ENCODE data around the gene RSRC2. TPM values are rescaled to one million over a fixed set of nuclear protein-coding genes. Genes with fewer than 3 reads are reported as not detected.
"Not testable (repeated sequence)": the region's sequence is repeated elsewhere in the genome, so short reads cannot be mapped to it uniquely, and the experiment has no call there.

The RSRC2 gene
- total RNA-seq, 1 donor from 2014 or later: 50.7 TPM

- Mint-ChIP-seq H3K9me3 (ENCODE audit: low read depth) (no peaks in the 10 kb centered on the region), H3K27ac (ENCODE audit: unreplicated experiment) (peak overlapping the region; percentile 100), H3K4me1 (ENCODE audit: low read depth) (peaks cover 41% of the 10 kb centered on the region), H3K27me3 (ENCODE audit: low read depth) (no peaks in the 10 kb centered on the region), H3K36me3 (ENCODE audit: low read depth) (peaks cover 21% of the 10 kb centered on the region), H3K4me3 (ENCODE audit: unreplicated experiment) (peak overlapping the region; percentile 90)
- DNase-seq (ENCODE audit: low spot score): no peak
- TF ChIP-seq, protein P1, sequence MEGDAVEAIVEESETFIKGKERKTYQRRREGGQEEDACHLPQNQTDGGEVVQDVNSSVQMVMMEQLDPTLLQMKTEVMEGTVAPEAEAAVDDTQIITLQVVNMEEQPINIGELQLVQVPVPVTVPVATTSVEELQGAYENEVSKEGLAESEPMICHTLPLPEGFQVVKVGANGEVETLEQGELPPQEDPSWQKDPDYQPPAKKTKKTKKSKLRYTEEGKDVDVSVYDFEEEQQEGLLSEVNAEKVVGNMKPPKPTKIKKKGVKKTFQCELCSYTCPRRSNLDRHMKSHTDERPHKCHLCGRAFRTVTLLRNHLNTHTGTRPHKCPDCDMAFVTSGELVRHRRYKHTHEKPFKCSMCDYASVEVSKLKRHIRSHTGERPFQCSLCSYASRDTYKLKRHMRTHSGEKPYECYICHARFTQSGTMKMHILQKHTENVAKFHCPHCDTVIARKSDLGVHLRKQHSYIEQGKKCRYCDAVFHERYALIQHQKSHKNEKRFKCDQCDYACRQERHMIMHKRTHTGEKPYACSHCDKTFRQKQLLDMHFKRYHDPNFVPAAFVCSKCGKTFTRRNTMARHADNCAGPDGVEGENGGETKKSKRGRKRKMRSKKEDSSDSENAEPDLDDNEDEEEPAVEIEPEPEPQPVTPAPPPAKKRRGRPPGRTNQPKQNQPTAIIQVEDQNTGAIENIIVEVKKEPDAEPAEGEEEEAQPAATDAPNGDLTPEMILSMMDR (IDR thresholded peaks at IDR 0.05): no peak
Measured at GRCh38 chr12:122501489-122501989, 25.2 kb downstream of the RSRC2 start.

GRCh38 chr12:122500685-122501488 is 25.8 kb downstream of the RSRC2 start, which contains the start of gene ZCCHC8:
Gene ZCCHC8 (minus strand): TSS chr12:122500932. CDS start chr12:122500840, 92 bp downstream.
- DNase-seq (ENCODE audit: low spot score): peak; percentile 98
- Mint-ChIP-seq H3K4me1 (ENCODE audit: low read depth) (peaks cover 42% of the 10 kb centered on the region), H3K9me3 (ENCODE audit: low read depth) (no peaks in the 10 kb centered on the region), H3K27me3 (ENCODE audit: low read depth) (no peaks in the 10 kb centered on the region), H3K36me3 (ENCODE audit: low read depth) (peaks cover 16% of the 10 kb centered on the region), H3K27ac (ENCODE audit: unreplicated experiment) (peak within 1 kb of the TSS; percentile 100), H3K4me3 (ENCODE audit: unreplicated experiment) (peak within 1 kb of the TSS; percentile 90)
- TF ChIP-seq, protein P1 (IDR thresholded peaks at IDR 0.05): peak; percentile 11

DNA sequence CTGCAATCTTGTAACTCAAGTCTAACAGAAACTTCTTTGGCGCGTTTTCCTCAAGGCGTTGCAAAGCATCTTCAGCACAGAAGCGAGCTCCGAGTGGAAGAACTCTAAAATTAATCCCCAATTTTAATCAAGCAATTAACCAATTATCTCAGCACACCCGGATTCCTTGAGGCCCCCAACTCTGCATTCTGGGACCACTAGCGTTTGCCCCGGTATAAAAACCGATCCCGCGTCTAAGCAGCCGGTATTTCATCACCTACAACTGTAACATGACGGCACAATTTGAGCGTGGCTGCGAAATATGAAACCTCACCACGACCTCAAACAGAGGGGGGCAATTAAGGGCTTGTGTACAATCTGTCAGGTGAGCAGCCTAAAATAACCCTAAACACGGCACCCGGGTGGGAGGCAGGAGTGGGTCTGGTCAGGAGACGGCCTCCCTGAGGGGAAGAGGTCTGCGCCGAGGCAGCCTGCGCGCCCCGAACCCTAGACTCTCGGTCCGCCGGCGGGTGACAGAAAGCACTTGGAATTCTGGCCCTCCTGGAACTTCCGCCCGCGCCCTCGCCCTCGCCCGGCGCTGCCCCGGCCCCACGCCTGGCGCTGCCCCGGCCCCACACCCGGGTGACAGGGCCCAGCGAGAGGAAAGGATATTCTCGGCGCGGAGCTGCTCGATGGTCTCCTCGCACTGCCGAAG is 26.6 kb downstream of the RSRC2 start:
- DNase-seq (ENCODE audit: low spot score): no peak
- no peaks in the 10 kb centered on the region for H3K9me3 Mint-ChIP-seq (ENCODE audit: low read depth)
- H3K27me3 Mint-ChIP-seq (ENCODE audit: low read depth): no peaks in the 10 kb centered on the region
- peaks cover 16% of the 10 kb centered on the region for H3K36me3 Mint-ChIP-seq (ENCODE audit: low read depth)
- peak overlapping the region; percentile 90 for H3K4me3 Mint-ChIP-seq (ENCODE audit: unreplicated experiment)
- TF ChIP-seq, protein P1 (IDR thresholded peaks at IDR 0.05): no peak
- H3K4me1 Mint-ChIP-seq (ENCODE audit: low read depth): peaks cover 42% of the 10 kb centered on the region
- peak overlapping the region; percentile 100 for H3K27ac Mint-ChIP-seq (ENCODE audit: unreplicated experiment)

GRCh38 chr12:122495258-122495657 is 31.5 kb downstream of the RSRC2 start:
- H3K9me3 Mint-ChIP-seq (ENCODE audit: low read depth): no peaks in the 10 kb centered on the region
- peak overlapping the region; percentile 32 for H3K27ac Mint-ChIP-seq (ENCODE audit: unreplicated experiment)
- DNase-seq (ENCODE audit: low spot score): no peak
- peaks cover 16% of the 10 kb centered on the region for H3K36me3 Mint-ChIP-seq (ENCODE audit: low read depth)
- TF ChIP-seq, protein P1 (IDR thresholded peaks at IDR 0.05): no peak
- H3K27me3 Mint-ChIP-seq (ENCODE audit: low read depth): no peaks in the 10 kb centered on the region
- peaks cover 26% of the 10 kb centered on the region for H3K4me1 Mint-ChIP-seq (ENCODE audit: low read depth)
- H3K4me3 Mint-ChIP-seq (ENCODE audit: unreplicated experiment): no peak overlapping the region

- H3K9me3 Mint-ChIP-seq (ENCODE audit: low read depth); H3K27me3 Mint-ChIP-seq (ENCODE audit: low read depth); H3K27ac Mint-ChIP-seq (ENCODE audit: unreplicated experiment); H3K4me3 Mint-ChIP-seq (ENCODE audit: unreplicated experiment); H3K4me1 Mint-ChIP-seq (ENCODE audit: low read depth); DNase-seq (ENCODE audit: low spot score): not testable (repeated sequence)
- peaks cover 24% of the 10 kb centered on the region for H3K36me3 Mint-ChIP-seq (ENCODE audit: low read depth)
Measured at GRCh38 chr12:122493222-122493621, 33.5 kb downstream of the RSRC2 start.

Data from chondrocyte (in vitro differentiated cells).